ENCODE results near the gene ACTR8. TPM values are rescaled to one million over a fixed set of nuclear protein-coding genes. Genes with fewer than 3 reads are reported as not detected.

The ACTR8 gene
- total and polyA plus RNA-seq, 2 of the 13 experiments (the other 11 are each of a cell fraction or from before 2014, with no cell fraction given), result 15.5 to 29.0 TPM

DNA sequence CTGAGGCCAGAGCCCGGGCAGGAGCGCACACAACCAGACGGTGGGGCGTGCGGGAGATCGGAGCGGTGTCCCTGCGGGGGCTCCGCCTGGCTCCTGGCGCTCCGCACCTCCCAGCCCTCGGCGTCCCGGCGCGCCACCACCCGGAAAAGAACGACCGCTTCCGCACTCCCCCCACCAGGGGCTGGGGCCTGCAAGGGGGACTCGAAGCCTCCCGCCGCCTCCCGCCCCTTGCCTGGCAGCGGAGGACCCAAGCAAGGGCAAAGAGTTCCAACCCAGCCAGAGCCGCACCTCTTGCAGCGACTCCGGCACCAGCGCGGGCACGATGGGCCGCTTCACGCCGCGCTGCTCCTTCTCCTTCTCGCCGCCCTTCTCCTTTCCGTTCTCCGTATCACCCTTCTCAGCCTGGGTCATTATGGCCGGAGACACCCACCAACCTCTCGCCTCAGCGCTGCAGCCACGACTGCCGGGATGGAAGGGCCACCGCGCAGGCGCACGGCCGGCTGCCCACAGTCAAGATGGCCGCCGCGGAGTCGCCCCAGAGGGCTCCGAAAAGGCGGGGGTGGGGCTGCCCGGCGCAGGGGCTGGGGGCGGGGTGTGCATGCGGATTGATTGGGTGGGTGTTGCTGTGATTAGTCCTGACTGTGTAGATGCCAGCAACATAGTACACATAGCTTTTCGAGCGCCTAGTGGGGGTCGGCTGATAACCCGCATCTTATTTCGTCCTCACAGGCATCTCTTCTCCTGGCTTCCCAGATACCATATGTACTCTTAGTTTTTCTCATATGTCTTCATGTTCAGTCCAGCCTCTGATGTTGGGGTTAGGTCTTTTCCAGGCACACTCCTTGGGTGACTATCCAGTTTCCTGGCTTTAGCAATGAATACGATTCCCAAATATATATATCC lies at the start of gene ACTR8 (continued):
- TF ChIP-seq SATB2 (CRISPR knock-in tag; IDR thresholded peaks at IDR 0.05) (no peak), ZNF354B (CRISPR knock-in tag; IDR thresholded peaks at IDR 0.05) (0 out of 2 replicates have a peak, but pooled peaks have one; percentile 83), KDM6A (CRISPR knock-in tag; IDR thresholded peaks at IDR 0.05; ENCODE audit: low read depth) (no peak), ZKSCAN8 (CRISPR knock-in tag; IDR thresholded peaks at IDR 0.05; ENCODE audit: borderline replicate concordance) (no peak), ZNF790 (CRISPR knock-in tag; IDR thresholded peaks at IDR 0.05; ENCODE audit: borderline replicate concordance) (no peak), ZNF296 (CRISPR knock-in tag; conservative IDR thresholded peaks at IDR 0.05) (no peak), SP4 (CRISPR knock-in tag; IDR thresholded peaks at IDR 0.05) (peak; percentile 85), MAFK (conservative IDR thresholded peaks at IDR 0.05 in 1 of 2, IDR thresholded peaks at IDR 0.05 in 1 of 2; ENCODE audit: low read length in 2 of 2) (no peak), GZF1 (CRISPR knock-in tag; IDR thresholded peaks at IDR 0.05) (no peak), ZNF770 (CRISPR knock-in tag; IDR thresholded peaks at IDR 0.05) (no peak), POLR2AphosphoS5 (IDR thresholded peaks at IDR 0.05; ENCODE audit: low read depth, low read length) (peak; percentile 95), PHF21A (CRISPR knock-in tag; IDR thresholded peaks at IDR 0.05) (no peak), ZNF20 (CRISPR knock-in tag; IDR thresholded peaks at IDR 0.05) (no peak), NPAS2 (CRISPR knock-in tag; IDR thresholded peaks at IDR 0.05; ENCODE audit: borderline replicate concordance) (peak; percentile 8; the same call in 1 of the 2 replicates), MED13 (CRISPR knock-in tag; IDR thresholded peaks at IDR 0.05) (no peak), ZNF552 (CRISPR knock-in tag; IDR thresholded peaks at IDR 0.05; ENCODE audit: borderline replicate concordance) (peak; percentile 76; the same call in 1 of the 2 replicates), IKZF5 (CRISPR knock-in tag; IDR thresholded peaks at IDR 0.05) (peak; percentile 85), ELF3 (CRISPR knock-in tag; IDR thresholded peaks at IDR 0.05) (peak; percentile 91), ZNF367 (CRISPR knock-in tag; IDR thresholded peaks at IDR 0.05; ENCODE audit: borderline replicate concordance) (no peak), ZNF616 (CRISPR knock-in tag; IDR thresholded peaks at IDR 0.05; ENCODE audit: low read depth) (no peak; the same call in 1 of the 2 replicates), DPF2 (CRISPR knock-in tag; IDR thresholded peaks at IDR 0.05; ENCODE audit: borderline replicate concordance, low read depth) (no peak), ZNF207 (IDR thresholded peaks at IDR 0.05; ENCODE audit: borderline replicate concordance) (no peak), ZNF746 (CRISPR knock-in tag; IDR thresholded peaks at IDR 0.05) (no peak), CC2D1A (CRISPR knock-in tag; IDR thresholded peaks at IDR 0.05) (no peak), ATF7-NPFF (CRISPR knock-in tag; IDR thresholded peaks at IDR 0.05; ENCODE audit: low read depth) (peak; percentile 91), ZNF75D (CRISPR knock-in tag; IDR thresholded peaks at IDR 0.05; ENCODE audit: borderline replicate concordance) (0 out of 2 replicates have a peak, but pooled peaks have one; percentile 46)
- TF ChIP-seq, protein P1, sequence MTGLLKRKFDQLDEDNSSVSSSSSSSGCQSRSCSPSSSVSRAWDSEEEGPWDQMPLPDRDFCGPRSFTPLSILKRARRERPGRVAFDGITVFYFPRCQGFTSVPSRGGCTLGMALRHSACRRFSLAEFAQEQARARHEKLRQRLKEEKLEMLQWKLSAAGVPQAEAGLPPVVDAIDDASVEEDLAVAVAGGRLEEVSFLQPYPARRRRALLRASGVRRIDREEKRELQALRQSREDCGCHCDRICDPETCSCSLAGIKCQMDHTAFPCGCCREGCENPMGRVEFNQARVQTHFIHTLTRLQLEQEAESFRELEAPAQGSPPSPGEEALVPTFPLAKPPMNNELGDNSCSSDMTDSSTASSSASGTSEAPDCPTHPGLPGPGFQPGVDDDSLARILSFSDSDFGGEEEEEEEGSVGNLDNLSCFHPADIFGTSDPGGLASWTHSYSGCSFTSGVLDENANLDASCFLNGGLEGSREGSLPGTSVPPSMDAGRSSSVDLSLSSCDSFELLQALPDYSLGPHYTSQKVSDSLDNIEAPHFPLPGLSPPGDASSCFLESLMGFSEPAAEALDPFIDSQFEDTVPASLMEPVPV (CRISPR knock-in tag; IDR thresholded peaks at IDR 0.05), result peak; percentile 91

Measured in HepG2 (cell line).